GM21576 (cell line): ENCODE data around the gene CLDN7.
"Not testable (repeated sequence)": the region's sequence is repeated elsewhere in the genome, so short reads cannot be mapped to it uniquely, and the experiment has no call there.

Experiments used
- ATAC-seq: cut with Tn5 transposase; IDR thresholded peaks from one replicate; pipeline ENCODE4 v1.9.1; 2021; ENCODE audit warnings: mild to moderate bottlenecking, moderate library complexity; ENCODE audit not compliant: unreplicated experiment

The CLDN7 gene

DNA sequence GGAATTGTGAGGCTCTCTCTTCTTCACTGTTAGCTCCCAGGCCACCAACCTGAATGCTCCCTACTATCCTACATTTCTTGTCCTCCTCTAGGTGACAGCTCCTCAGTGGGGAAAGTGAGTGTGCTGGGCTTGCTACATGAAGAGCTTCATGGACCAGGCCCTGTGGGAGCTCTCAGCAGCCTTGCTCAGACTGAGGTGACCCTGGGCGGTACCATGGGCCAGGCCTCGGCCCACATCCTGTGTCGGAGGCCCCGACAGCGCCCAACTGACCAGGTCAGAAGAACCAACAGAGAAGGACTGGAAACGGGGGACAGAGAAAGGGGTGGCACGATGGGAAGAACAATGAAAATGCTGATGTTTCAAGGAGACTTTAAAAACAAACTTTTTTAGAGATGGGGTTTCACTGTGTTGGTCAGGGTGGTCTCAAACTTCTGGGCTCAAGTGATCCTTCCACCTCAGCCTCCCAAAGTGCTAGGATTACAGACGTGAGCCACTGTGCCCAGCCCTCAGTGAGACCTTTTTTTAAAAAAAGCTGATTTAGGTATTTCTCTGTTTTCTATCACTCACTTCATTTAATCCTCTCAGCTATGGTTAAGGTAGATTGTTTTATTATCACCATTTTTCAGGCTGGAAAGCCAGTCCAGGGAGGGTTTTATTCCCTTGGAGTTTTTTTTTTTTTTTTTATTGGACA lies 5.4 kb downstream of the CLDN7 start:
- ATAC-seq, result no peak

DNA sequence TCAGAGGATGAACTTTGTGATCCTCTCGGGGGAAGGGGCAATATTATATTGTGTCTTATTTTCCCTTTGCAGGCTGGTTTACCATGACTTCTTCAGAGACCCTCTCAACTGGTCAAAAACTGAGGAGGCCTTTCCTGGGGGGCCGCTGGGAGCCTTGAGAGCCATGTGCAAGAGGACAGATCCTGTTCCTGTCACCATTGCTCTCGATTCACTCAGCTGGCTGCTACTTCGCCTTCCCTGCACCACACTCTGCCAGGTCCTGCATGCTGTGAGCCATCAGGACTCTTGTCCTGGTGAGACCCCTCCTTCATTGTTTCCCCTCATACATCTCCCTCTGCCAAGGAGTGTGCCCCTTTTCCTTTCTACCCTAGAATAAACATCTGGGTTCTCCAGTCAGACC lies 7.8 kb downstream of the CLDN7 start:
- ATAC-seq, result no peak

DNA sequence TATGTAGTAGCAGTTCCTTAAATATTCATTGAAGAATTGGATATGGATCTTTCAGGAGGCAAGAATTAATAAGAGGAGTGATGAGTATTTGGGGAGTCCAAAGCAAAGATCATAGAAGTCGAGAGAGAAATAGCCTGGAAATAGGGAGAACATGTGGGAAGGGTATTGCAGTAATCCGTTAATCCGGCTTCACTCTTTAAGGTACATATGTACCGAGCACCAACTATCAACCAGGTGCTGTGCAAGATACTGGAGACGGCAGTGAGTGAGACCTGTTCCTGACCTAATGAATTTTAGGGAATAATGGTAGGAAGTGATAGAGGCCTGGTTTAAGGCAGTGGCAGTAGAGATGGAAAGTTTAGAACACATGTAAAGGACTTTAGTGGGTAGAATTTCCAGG lies 9.2 kb downstream of the CLDN7 start:
- ATAC-seq, result no peak

DNA sequence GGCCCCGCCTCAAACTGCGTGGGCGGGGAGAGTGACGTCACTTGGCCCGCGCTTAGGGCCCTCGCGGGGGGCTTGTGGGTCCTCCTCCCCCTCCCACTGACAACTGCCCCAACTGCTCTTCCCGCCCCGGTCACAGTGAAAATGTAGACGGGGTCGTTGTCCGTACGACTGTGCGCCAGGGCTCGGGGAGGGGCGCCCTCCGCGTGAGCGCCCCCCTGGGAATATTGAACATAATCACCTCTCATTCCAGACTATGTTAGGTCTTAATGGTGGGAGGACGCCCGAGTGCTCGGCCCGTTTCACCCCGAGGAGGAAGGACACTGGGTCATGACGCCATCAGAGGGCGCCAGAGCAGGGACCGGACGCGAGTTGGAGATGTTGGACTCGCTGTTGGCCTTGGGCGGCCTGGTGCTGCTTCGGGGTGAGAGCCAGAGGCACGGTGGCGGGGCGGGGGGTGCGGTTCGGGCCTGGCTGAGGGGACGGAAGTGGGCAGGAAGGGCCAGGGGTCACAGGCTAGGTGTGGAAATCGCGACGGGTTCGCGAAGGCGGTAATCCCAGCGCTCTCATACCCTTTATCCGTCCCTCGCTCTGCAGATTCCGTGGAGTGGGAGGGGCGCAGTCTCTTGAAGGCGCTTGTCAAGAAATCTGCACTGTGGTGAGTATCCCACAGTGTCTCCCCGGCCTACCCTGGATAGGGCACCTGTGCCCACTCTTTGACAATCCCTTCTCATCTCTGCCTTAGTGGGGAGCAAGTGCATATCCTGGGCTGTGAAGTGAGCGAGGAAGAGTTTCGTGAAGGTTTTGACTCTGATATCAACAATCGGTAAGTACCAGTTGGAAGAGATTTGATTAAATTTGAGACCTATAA lies 9.9 kb downstream of the CLDN7 start, which contains the start of gene ELP5:
Gene ELP5 (plus strand): TSS at position 40 of the 868 bp plus-strand sequence. CDS start 336 bp downstream, at position 376.
- ATAC-seq, result peak; percentile 51

DNA sequence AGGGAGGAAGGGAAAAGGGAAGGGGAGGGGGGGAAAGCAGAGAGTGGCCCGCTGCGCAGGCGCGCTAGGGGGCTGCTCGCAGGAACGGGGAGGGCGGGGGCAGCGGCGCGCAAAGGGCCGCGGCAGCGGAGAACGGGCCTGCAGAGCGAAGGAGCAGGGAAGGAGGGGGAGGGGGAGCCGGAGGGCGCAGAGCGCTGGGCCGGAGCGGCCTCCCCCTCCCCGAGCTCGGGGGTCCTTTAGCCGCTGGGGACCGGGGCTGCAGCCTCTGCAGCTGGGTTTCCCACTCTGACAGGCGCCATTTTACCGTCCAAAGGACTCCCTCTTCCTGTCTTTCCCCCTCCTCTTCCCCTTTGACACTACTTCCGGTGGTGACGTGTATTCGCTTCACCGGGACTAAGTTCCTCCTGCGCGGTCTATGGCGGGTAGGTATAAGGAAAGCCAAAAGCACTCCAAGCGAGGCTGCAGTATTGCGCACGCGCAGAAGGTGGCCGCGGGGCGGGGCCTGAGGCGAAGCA lies 10.6 kb downstream of the CLDN7 start, which contains the start of gene CTDNEP1:
Gene CTDNEP1 (minus strand): TSS at position 74 of the 515 bp plus-strand sequence. CDS start 438 bp downstream, outside the sequence.
- ATAC-seq, result peak; percentile 76

DNA sequence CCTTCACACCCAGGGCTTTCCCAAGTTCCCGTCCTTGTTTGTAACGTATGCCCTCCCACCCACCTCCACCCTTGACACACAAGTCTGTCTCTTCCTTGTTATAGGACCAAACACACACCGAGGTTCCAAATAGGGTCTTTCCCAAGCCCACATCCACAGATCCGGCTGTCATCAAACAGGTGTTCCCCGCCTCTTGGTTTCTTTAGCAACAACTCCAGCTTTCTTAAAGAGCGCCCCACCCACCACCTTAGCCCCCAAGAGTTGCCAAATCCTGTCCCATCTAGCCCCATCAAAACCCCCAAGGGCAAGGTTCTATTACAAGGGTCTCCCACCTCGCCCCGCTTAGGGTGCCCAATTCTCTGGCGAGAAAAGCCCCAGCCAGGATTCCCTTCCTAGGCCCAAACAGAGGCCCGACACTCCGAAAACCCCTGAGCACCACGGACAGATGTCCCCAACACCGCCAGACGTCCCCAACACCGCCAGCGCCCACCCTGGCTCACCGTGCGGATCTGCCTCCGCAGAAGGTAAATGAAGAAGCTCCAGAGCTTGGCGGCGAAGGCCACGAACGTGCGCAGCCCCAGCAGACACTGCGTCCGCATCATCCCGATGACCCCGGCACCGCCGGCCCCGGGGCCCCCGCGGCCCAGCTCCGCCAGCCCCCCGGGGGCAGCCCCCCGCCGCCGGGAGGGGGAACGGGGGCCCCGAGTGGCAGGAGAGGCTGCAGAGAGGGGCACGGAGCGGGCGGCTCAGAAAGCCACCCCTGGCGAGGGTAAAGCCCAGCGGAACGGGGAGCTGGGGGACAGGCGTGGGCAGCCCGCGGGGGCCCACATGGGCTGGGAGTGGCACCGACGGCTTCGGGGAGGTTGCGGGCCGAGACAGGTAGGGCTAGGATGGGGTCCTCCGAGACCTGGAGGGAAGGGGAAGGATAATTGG lies 11.3 kb downstream of the CLDN7 start:
- ATAC-seq, result no peak

DNA sequence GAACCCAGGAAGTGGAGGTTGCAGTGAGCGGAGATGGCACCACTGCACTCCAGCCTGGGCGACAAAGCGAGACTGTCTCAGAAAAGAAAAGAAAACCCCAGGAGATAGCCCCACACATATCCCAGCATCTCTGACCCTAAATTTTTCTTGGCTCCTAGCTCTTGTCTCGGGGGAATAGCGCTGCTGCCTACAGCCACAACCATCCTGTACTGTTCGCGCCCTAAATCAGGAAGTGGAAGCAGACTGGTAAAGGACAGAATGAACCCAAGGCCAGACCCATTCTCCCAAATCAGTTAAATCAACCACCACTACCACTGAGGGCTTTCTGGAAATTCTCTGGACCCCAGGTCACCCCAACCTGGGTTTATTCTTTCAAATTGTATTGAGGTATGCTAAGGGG lies 12.4 kb downstream of the CLDN7 start:
- no peak for ATAC-seq

DNA sequence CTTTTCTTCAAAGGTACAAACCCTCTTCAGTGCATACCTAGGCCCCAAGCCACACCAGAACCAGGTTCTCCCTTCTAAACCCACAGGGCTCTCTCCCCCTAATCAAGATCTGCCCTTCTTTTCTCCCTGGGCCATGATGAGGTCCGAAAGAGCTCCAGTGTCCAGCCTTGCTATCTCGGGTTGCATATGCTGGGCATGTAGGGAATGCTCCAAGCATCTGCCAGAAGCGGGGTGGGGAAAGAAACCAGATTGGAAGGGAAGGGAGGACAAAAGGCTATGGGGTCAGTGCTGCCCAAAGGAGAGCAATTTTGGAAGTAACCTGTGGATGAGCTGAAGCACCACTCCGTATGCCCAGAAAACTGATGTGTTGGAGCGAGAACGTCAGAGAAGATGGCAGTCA lies 13.1 kb downstream of the CLDN7 start:
- no peak for ATAC-seq

DNA sequence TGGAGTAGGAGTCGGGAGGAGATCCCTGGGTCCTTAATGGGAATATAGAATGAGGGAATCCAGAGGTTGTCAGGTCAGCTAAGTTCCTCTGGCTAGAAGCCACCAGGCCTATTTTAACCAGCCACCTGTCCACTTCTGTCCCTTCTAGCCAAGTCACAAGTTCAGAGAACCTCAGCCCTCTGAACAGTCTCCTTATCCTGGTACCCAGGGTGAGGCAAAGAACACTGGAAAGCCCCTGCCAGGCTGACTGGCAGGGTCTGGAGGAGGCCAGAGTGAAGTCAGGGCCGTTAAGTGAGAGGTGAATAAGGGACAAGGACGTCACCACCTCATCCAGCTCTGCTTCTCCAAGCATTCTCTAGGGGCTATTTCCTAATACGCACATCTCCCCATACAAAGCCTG lies 13.5 kb downstream of the CLDN7 start:
- no peak for ATAC-seq

DNA sequence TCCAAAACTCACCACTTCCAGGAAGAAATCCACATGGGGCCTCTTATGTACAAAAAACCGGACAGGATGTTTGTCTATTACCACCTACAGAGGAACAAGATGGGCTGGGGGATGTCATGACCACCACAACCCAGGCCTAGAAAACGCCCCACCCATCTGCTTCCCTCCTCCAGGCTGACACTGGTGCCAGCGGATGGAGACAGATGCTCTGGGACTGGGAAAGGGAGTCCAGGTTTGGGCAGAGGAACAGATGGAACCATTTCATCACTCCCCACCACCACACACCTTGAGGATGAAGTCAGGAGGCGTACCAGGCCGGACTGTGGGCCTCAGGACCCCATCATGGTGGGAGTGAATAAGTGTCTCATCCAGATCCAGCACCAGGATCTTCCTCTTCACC lies 15.5 kb downstream of the CLDN7 start:
- ATAC-seq, result no peak

DNA sequence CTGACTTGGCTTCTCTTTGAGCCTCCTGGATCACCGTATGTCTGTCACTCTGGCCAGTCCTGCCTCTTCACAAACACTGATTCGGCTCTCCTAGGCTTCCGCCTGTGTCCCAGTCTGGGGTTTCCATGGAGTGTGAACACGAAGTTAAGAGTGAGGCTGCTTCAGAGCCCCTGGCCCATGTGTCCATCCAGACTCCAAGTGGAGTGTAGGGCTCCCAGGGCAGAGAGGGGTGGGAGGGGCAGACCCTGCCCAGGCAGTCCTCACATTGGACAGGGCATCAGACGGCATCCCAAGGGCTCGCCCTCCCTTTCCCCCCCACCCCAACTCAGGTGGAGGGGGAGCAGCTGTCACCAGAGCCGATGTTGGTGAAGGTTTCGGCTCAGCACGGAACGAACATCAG lies 18.4 kb downstream of the CLDN7 start:
- not testable (repeated sequence) for ATAC-seq

DNA sequence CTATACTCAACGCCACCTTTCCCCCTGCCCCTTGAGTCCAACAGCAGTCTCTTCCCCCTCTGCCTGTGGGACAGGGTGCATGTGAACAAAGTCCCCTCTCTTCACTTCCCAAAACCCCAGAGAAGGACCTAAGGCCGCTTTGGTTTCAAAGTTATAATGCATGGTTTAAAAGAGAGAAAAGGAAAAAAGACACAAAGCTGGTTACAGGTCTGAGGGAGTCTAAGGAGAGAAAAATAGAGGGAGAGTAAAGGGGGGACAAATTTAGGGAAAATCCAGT lies 18.9 kb downstream of the CLDN7 start:
- no peak for ATAC-seq

DNA sequence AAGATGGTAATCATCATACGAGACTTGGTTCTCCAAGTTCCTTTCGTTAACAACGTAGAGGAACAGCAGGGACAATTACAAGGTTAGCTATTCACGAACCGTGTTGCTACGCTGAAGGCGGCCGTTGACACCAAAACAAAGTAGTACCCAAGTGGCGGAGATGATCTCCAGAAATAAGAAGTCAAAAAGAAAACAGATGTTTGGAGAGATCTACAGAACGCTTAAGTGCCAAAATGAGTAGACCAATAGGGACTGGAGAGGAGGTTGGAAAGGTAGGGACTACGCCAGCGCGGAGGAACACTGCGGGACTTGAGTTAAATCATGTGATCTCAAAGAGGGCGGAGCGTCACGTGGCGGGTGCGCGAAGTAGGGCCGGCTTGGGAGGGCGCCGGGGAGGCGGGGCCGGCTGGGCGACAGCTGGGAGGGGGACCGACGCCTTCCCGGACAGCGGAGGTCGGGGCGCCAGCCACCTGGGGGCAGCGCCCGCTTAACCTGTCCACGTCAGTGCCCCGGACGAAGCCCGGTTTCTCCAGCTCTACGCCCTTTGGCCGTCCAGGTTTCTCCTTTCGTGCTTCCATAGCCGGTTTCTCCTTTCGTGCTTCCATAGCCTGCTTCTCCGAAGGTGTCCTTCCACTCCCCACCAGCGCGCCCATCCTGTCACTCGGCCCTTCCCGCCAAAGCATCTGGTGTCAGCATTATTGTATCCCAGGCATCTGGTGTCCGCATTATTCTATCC lies 19.4 kb downstream of the CLDN7 start:
- peak; percentile 37 for ATAC-seq

DNA sequence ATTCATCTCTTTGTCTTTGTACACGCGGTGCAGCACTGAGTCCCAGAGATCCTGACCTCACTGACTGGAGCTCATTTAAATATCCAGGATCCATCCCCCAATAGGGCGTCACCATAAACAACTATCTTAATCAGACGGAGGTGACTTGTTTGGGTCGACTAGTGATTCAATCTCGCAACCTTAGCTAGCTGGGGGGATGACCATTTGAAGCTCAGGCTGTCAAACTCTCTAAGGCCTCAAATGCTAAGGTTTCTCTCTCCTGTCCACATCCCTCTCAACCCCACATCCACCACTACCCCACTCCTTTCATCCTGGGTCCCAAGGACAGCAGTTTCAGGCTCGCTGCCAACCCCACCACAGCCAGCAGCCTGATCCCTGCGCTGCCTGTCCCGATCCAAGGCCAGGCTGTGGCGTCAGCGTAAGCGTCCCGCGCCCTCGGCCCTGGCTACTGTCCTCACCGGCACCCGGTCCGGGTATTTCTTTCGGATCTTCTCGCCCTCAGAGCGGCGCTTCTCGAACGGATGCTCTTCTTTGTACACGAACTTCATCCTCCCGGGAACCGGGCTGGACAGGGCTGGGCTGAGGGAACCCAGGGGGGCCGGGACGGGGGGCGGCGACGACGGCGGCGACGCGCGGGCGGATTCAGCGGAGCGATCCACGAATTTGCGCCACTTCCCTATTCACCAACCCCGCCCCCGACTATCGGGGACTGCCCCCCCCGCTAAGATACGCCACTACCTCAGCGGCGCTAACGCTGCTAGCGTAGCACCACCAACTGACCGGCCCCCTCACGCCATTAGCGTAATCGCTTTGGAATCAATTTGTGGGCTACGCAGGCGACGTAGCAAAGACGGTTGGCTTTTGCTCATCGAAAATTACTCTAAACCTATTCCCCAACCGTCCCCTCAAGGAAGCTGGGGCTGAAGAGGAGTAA lies 20.2 kb downstream of the CLDN7 start, which contains the start of gene GABARAP:
Gene GABARAP (minus strand): TSS at position 667 of the 934 bp plus-strand sequence. CDS start 119 bp downstream, at position 548.
- ATAC-seq, result no peak

DNA sequence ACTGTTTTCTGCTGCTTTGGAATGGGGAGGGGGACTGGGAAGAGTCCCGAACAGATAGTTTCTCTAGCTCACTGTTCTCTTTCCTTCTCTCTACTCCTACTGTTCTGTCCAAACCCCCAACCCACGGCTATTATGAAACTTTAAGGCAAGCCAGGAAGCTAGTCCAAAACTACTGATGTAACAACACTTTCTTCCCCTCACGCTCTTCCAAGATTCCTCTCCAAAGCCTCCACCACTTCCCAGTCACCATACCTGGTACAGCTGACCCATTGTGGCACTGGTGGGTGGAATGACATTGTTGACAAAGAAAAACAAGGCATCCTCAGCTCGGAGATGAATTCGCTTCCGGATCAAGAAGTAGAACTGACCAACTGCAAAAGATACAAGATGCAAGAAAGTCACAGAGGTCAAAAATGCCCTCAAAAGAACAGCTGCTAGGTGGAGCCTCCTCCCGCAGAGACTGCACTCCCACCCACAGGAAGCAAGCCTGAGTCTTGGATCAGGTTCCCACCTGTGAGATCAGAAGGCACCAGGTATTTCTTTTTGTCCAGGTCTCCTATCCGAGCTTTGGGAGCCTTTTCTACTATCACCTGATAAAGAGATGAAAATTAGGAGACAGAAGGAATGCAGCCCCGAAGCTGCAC lies 21.1 kb downstream of the CLDN7 start:
- no peak for ATAC-seq

DNA sequence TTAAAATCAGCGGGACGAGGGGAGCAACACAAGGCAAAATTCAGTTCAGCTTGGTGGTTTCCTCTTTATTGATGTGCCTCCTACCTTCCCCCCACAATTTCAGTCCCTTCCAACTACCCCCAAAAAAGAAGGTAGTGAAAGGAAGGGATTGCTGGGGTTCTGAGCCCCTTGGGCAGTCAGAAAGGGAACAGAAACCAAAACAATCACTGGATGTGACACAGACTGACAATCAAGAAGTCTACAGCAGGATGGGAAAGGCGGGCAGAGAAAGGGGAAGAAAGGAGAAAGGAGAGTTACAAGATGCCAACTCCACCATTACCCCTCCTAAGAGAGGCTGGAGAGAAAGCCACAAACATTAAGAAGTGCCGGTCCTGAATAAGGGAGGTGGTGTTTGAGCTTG lies 21.9 kb downstream of the CLDN7 start:
- ATAC-seq, result no peak

DNA sequence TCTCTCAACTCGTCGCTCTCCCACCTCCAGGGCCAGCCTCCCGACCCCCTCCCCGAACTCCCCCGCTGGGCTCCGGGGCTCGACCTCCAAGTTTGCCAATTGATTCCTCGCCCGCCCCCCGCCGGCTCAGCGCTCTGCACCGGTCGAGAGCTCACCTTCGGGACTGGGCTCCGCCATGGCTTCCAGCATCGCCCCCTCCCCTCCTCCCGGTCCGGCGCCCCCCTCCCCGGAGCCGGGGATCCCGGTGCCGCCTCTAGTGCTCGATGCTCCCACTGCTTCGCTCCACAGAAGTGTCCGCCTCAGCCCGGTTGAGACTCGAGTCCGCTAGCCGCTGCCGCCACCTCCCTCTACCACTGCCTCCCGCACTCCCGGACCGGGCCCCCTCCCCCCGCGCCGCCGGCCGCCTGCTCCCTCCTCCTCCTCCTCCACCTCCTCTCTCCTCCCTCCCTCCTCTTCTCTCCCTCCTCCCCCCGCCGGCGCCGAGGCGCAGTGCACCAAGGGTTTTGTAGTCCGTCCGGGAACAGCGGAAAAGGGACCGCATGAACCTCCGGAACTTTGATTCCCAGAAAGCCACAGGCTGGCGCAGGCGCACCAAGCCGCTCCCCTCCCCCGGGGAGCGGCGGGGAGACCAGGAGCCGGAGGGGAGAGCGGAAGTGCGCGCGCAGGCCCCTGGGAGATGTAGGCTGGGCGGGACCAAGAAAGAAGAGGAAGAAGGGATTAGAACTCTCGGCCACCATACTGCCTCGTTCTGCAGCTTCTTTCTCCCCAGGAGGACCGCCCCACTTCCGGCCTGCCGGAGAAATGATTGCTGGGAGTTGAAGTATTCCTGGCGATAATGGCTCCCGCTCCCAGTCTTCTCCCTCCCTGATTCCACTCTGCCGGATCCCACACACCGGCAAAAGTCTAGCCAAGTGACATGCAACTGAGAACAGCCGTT lies 22.9 kb downstream of the CLDN7 start, which contains the start of gene PHF23:
Gene PHF23 (minus strand): TSS at position 367 of the 937 bp plus-strand sequence. CDS start 178 bp downstream, at position 189.
- peak; percentile 47 for ATAC-seq
